ENCODE data around the gene ITGA7. TPM values are rescaled to one million over a fixed set of nuclear protein-coding genes. Genes with fewer than 3 reads are reported as not detected.

ITGA7 gene
- total RNA-seq, 1 donor from 2014 or later: 1.1 TPM

GRCh38 chr12:55739025-55739378 is 31.3 kb upstream of the ITGA7 start:
- no peak for DNase-seq (ENCODE audit: low spot score)
- Mint-ChIP-seq H3K4me3 (peak overlapping the region; percentile 79), H3K36me3 (ENCODE audit: low read depth) (no peaks in the 10 kb centered on the region), H3K9me3 (no peaks in the 10 kb centered on the region), H3K27ac (no peak overlapping the region), H3K27me3 (ENCODE audit: insufficient read depth) (peaks cover 3% of the 10 kb centered on the region), H3K4me1 (ENCODE audit: low read depth) (peaks cover 47% of the 10 kb centered on the region)
- intact Hi-C loops (cut with micrococcal nuclease): loop anchor here (1.0 to 2.0 kb wide), 5 partner anchors 58 to 484 kb away; partner anchors contain the start of genes SMARCC2 and ZC3H10

- H3K4me1 Mint-ChIP-seq (ENCODE audit: low read depth): peaks cover 44% of the 10 kb centered on the region
- DNase-seq (ENCODE audit: low spot score): peak; percentile 73
- no peaks in the 10 kb centered on the region for H3K9me3 Mint-ChIP-seq
- no peaks in the 10 kb centered on the region for H3K36me3 Mint-ChIP-seq (ENCODE audit: low read depth)
- H3K27me3 Mint-ChIP-seq (ENCODE audit: insufficient read depth): peaks cover 3% of the 10 kb centered on the region
- intact Hi-C loops (cut with micrococcal nuclease): loop anchor here (1.0 to 2.0 kb wide), 12 partner anchors 9 to 484 kb away; partner anchors contain the start of genes CD63, DNAJC14, PA2G4 and RPS26
- peak overlapping the region; percentile 73 for H3K27ac Mint-ChIP-seq
- H3K4me3 Mint-ChIP-seq: peak overlapping the region; percentile 79
These were observed 30.7 kb upstream of the ITGA7 start for GRCh38 chr12:55738123-55739024.

DNA sequence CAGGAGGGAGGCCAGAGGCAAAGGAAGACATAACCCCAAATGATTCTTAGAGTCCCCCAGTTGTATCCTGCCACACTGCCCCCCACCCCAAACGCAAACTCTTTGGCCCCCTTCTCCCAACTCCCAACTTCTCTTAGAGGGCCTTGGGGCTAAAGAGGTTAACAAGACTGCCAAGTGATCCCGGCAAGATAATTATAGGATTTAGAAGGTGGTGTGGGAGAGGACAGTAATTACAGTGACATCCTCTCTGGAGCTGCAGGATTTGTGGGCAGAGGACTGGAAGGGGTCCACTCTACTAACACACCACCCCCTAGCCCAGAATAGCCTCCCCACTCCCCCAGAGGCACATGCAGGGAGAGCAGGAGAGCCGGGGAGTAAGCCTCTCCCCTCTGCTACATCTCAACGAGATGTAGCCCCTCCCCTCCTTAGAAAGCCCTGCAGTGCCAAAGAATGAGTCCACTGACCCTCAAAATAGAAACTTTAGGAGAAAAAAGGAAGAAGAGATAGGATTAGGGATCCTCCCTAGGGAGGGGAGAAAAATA is 29.9 kb upstream of the ITGA7 start:
- DNase-seq (ENCODE audit: low spot score): no peak
- H3K36me3 Mint-ChIP-seq (ENCODE audit: low read depth): no peaks in the 10 kb centered on the region
- intact Hi-C loops (cut with micrococcal nuclease): loop anchor here (1.0 to 2.0 kb wide), 13 partner anchors 8 to 548 kb away; partner anchors contain the start of genes CD63, DNAJC14, PA2G4 and RPS26
- peak overlapping the region; percentile 79 for H3K4me3 Mint-ChIP-seq
- H3K9me3 Mint-ChIP-seq: no peaks in the 10 kb centered on the region
- H3K27me3 Mint-ChIP-seq (ENCODE audit: insufficient read depth): peaks cover 3% of the 10 kb centered on the region
- H3K27ac Mint-ChIP-seq: peak overlapping the region; percentile 77
- peaks cover 41% of the 10 kb centered on the region for H3K4me1 Mint-ChIP-seq (ENCODE audit: low read depth)

DNA sequence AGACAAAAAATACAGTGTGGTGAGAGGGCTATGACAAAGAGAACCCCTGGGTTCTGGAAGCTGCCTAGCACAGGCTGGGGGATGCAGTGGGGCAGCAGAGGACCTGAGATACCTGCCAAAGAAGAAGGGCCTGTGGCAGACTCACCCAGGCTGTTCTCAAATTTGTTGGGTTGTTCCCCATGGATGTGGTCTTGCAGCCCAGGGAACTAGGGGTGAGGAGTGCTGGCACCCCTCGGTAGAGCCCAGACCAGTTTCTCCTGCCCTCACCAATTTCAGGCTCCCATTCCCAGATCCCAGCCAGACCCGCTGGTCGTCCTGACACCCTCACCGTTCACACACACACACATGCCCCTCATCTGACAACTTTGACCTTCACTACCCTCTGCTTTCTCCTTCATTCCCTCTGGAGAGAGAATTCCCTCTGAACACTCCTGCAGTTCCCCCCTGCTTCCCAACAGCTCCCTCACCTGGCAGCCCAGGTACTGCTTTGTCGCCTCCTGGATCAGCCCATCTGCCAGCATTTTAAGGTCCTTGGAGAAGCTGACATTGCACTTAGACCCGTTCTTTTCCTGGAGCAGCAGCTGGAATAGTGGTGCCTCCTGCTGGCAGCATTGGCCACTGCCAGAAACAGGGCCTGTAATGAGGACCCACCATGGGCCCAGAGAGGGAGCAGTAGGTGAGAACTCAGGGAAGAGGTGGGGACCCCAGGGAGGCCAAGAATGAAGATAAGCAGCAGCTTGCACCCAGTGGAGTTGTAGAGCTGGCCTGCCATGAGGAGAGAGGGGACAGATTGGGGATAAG is 29.3 kb upstream of the ITGA7 start:
- Mint-ChIP-seq H3K27ac (peak overlapping the region; percentile 61), H3K9me3 (no peaks in the 10 kb centered on the region), H3K36me3 (ENCODE audit: low read depth) (no peaks in the 10 kb centered on the region), H3K27me3 (ENCODE audit: insufficient read depth) (peaks cover 3% of the 10 kb centered on the region), H3K4me1 (ENCODE audit: low read depth) (peaks cover 35% of the 10 kb centered on the region), H3K4me3 (peak overlapping the region; percentile 79)
- intact Hi-C loops (cut with micrococcal nuclease): loop anchor here (1.0 kb wide), 3 partner anchors 13 to 548 kb away; no protein-coding TSS in a partner anchor
- peak; percentile 43 for DNase-seq (ENCODE audit: low spot score)

GRCh38 chr12:55736076-55736475 is 28.4 kb upstream of the ITGA7 start:
- intact Hi-C loops (cut with micrococcal nuclease): no loop called here

GRCh38 chr12:55734595-55734994 is 26.9 kb upstream of the ITGA7 start:
- intact Hi-C loops (cut with micrococcal nuclease): no loop called here
- H3K4me3 Mint-ChIP-seq: no peak overlapping the region
- peaks cover 37% of the 10 kb centered on the region for H3K4me1 Mint-ChIP-seq (ENCODE audit: low read depth)
- DNase-seq (ENCODE audit: low spot score): no peak
- no peaks in the 10 kb centered on the region for H3K9me3 Mint-ChIP-seq
- H3K36me3 Mint-ChIP-seq (ENCODE audit: low read depth): no peaks in the 10 kb centered on the region
- H3K27me3 Mint-ChIP-seq (ENCODE audit: insufficient read depth): no peaks in the 10 kb centered on the region
- no peak overlapping the region for H3K27ac Mint-ChIP-seq

More at GRCh38 chr12:55736076-55736475, 28.4 kb upstream of the ITGA7 start:
- H3K27me3 Mint-ChIP-seq (ENCODE audit: insufficient read depth): no peaks in the 10 kb centered on the region
- H3K27ac Mint-ChIP-seq: no peak overlapping the region
- no peaks in the 10 kb centered on the region for H3K9me3 Mint-ChIP-seq
- H3K4me1 Mint-ChIP-seq (ENCODE audit: low read depth): peaks cover 29% of the 10 kb centered on the region
- no peaks in the 10 kb centered on the region for H3K36me3 Mint-ChIP-seq (ENCODE audit: low read depth)
- H3K4me3 Mint-ChIP-seq: no peak overlapping the region
- no peak for DNase-seq (ENCODE audit: low spot score)

DNA sequence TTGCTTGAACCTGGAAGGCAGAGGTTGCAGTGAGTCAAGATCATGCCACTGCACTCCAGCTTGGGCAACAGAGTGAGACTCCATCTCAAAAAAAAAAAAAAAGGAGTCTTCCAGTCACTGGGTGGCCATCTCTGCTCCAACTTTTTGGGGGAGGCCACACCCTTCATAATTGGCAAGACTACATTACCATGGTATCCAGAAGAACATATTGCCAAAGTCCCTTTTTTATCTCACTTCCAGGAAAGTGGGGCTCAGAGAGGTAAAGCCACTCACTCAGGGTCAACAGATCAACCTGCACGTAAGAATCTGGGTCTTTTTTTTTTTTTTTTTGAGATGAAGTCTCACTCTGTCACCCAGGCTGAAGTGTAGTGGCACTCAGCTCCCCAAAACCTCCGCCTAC is 26.2 kb upstream of the ITGA7 start:
- intact Hi-C loops (cut with micrococcal nuclease): no loop called here
- Mint-ChIP-seq H3K4me3 (no peak overlapping the region), H3K4me1 (ENCODE audit: low read depth) (peaks cover 40% of the 10 kb centered on the region), H3K36me3 (ENCODE audit: low read depth) (no peaks in the 10 kb centered on the region), H3K27me3 (ENCODE audit: insufficient read depth) (no peaks in the 10 kb centered on the region), H3K9me3 (no peaks in the 10 kb centered on the region), H3K27ac (no peak overlapping the region)
- DNase-seq (ENCODE audit: low spot score): no peak

- no peaks in the 10 kb centered on the region for H3K36me3 Mint-ChIP-seq (ENCODE audit: low read depth)
These were observed 25.4 kb upstream of the ITGA7 start for GRCh38 chr12:55733021-55733555.

GRCh38 chr12:55732288-55732687 is 24.6 kb upstream of the ITGA7 start:
- no peak overlapping the region for H3K4me3 Mint-ChIP-seq
- H3K27ac Mint-ChIP-seq: no peak overlapping the region
- H3K36me3 Mint-ChIP-seq (ENCODE audit: low read depth): peaks cover 4% of the 10 kb centered on the region
- H3K27me3 Mint-ChIP-seq (ENCODE audit: insufficient read depth): no peaks in the 10 kb centered on the region
- no peak for DNase-seq (ENCODE audit: low spot score)
- intact Hi-C loops (cut with micrococcal nuclease): no loop called here
- H3K4me1 Mint-ChIP-seq (ENCODE audit: low read depth): peaks cover 33% of the 10 kb centered on the region
- no peaks in the 10 kb centered on the region for H3K9me3 Mint-ChIP-seq

More at GRCh38 chr12:55733021-55733555, 25.4 kb upstream of the ITGA7 start:
- no peak for DNase-seq (ENCODE audit: low spot score)
- Mint-ChIP-seq H3K27ac (no peak overlapping the region), H3K4me3 (no peak overlapping the region), H3K9me3 (no peaks in the 10 kb centered on the region), H3K4me1 (ENCODE audit: low read depth) (peaks cover 36% of the 10 kb centered on the region), H3K27me3 (ENCODE audit: insufficient read depth) (no peaks in the 10 kb centered on the region)
- intact Hi-C loops (cut with micrococcal nuclease): no loop called here

DNA sequence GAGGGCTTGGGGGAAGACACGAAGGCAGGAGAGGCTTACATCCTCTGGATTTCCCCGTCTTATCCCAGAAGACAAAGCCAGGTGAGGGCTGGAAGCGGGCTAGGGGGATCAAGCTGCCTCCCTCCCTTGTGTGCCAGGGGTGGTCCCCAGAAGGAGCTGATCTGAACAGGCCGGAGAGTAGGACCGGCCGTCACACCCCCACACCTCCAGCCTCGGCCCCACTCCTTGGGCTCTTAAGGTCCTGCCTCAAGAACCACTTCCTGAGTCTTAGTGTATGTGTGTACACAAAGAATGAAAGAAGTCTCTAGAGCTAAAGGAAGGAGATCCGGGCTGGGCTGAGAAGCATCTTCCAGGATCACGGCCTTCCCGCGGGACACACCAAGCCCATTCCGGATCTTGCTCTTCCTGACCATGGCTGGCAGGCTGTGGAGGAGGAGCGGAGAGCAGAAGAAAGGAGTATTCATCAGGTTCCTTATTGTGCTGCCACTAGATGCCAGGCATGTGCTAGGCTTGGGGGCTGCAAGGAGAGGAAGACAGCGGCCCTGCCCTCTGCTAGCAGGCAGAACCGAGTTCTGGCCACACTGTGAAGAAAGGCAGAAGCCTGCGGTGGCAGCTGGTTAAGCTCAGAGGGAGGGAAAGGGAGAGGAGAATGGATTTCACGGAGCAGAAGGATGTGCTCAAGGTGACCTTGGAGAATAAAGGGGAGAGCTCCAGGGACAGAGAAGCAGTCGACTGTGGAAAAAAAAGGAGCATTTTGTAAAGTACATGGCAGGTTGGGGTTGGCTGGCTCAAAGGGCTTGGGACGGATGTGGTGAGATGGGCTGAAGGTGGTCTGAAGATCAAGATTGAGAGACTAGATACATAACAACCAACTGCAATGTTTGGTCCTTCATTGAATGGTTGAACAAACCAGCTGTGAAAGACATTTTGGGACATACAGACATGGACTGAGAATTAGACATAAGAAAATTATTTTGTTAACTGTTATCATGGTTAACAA is 22.4 kb upstream of the ITGA7 start:
- Mint-ChIP-seq H3K27ac (peak overlapping the region; percentile 96), H3K9me3 (no peaks in the 10 kb centered on the region), H3K4me1 (ENCODE audit: low read depth) (peaks cover 40% of the 10 kb centered on the region), H3K27me3 (ENCODE audit: insufficient read depth) (peaks cover 1% of the 10 kb centered on the region), H3K4me3 (peak overlapping the region; percentile 90), H3K36me3 (ENCODE audit: low read depth) (peaks cover 17% of the 10 kb centered on the region)
- DNase-seq (ENCODE audit: low spot score): no peak
- intact Hi-C loops (cut with micrococcal nuclease): loop anchor here (1.0 to 2.0 kb wide), 5 partner anchors 8 to 199 kb away; partner anchors contain the start of genes BLOC1S1, GDF11 and SARNP

GRCh38 chr12:55728939-55729818 is 21.5 kb upstream of the ITGA7 start, which contains the start of gene CD63:
CD63 (minus strand) TSS chr12:55729009; CDS start chr12:55728341, 668 bp downstream.
- Mint-ChIP-seq H3K4me1 (ENCODE audit: low read depth) (peaks cover 48% of the 10 kb centered on the region), H3K36me3 (ENCODE audit: low read depth) (peaks cover 22% of the 10 kb centered on the region), H3K4me3 (peak within 1 kb of the TSS; percentile 90), H3K27ac (peak within 1 kb of the TSS; percentile 96), H3K9me3 (no peaks in the 10 kb centered on the region), H3K27me3 (ENCODE audit: insufficient read depth) (peaks cover 1% of the 10 kb centered on the region)
- DNase-seq (ENCODE audit: low spot score): peak; percentile 50
- intact Hi-C loops (cut with micrococcal nuclease): loop anchor here (1.0 to 2.0 kb wide), 5 partner anchors 9 to 200 kb away; partner anchors contain the start of genes BLOC1S1, GDF11 and SARNP
